ENCODE data around the gene TSPAN32. TPM values are rescaled to one million over a fixed set of nuclear protein-coding genes. Genes with fewer than 3 reads are reported as not detected.

Gene TSPAN32
- total RNA-seq (ENCODE audit: unreplicated experiment): 0.23 TPM
- long read RNA-seq, partial matches to known transcripts: 0 of 1 reads
- long read RNA-seq, other reads (novel, unspliced or antisense): 1 of 1 reads

GRCh38 chr11:2301631-2302305, at the start of gene TSPAN32, which contains the start of gene C11orf21:
TSS of gene TSPAN32 (plus strand) at chr11:2302013. CDS start at chr11:2302150, 137 bp downstream.
TSS of gene C11orf21 (minus strand) at chr11:2301918. CDS start at chr11:2301808, 110 bp downstream.
- Mint-ChIP-seq H3K4me3 (ENCODE audit: unreplicated experiment) (no peak within 1 kb of the TSS), H3K36me3 (ENCODE audit: low read depth, unreplicated experiment) (no peaks in the 10 kb centered on the region), H3K4me1 (ENCODE audit: unreplicated experiment) (peaks cover 9% of the 10 kb centered on the region), H3K9me3 (ENCODE audit: unreplicated experiment) (no peaks in the 10 kb centered on the region), H3K27me3 (ENCODE audit: unreplicated experiment) (peaks cover 6% of the 10 kb centered on the region), H3K27ac (ENCODE audit: unreplicated experiment) (no peak within 1 kb of the TSS)
- no peak for DNase-seq (ENCODE audit: low spot score)
- TF ChIP-seq CTCF (IDR thresholded peaks at IDR 0.05; ENCODE audit: unreplicated experiment): no peak

GRCh38 chr11:2252018-2252417, 49.8 kb upstream of the TSPAN32 start:
- no peaks in the 10 kb centered on the region for H3K36me3 Mint-ChIP-seq (ENCODE audit: low read depth, unreplicated experiment)
- H3K27me3 Mint-ChIP-seq (ENCODE audit: unreplicated experiment): peaks cover 7% of the 10 kb centered on the region
- no peaks in the 10 kb centered on the region for H3K9me3 Mint-ChIP-seq (ENCODE audit: unreplicated experiment)
- no peak for DNase-seq (ENCODE audit: low spot score)
- no peaks in the 10 kb centered on the region for H3K4me1 Mint-ChIP-seq (ENCODE audit: unreplicated experiment)
- H3K27ac Mint-ChIP-seq (ENCODE audit: unreplicated experiment): no peak overlapping the region
- no peak overlapping the region for H3K4me3 Mint-ChIP-seq (ENCODE audit: unreplicated experiment)
- no peak for TF ChIP-seq CTCF (IDR thresholded peaks at IDR 0.05; ENCODE audit: unreplicated experiment)

GRCh38 chr11:2256293-2256913, 45.4 kb upstream of the TSPAN32 start:
- H3K36me3 Mint-ChIP-seq (ENCODE audit: low read depth, unreplicated experiment): no peaks in the 10 kb centered on the region
- peak overlapping the region; percentile 32 for H3K27ac Mint-ChIP-seq (ENCODE audit: unreplicated experiment)
- no peak overlapping the region for H3K4me3 Mint-ChIP-seq (ENCODE audit: unreplicated experiment)
- H3K9me3 Mint-ChIP-seq (ENCODE audit: unreplicated experiment): no peaks in the 10 kb centered on the region
- DNase-seq (ENCODE audit: low spot score): no peak
- H3K27me3 Mint-ChIP-seq (ENCODE audit: unreplicated experiment): peaks cover 8% of the 10 kb centered on the region
- no peak for TF ChIP-seq CTCF (IDR thresholded peaks at IDR 0.05; ENCODE audit: unreplicated experiment)
- no peaks in the 10 kb centered on the region for H3K4me1 Mint-ChIP-seq (ENCODE audit: unreplicated experiment)

GRCh38 chr11:2256951-2257700, 44.7 kb upstream of the TSPAN32 start:
- no peak overlapping the region for H3K4me3 Mint-ChIP-seq (ENCODE audit: unreplicated experiment)
- TF ChIP-seq CTCF (IDR thresholded peaks at IDR 0.05; ENCODE audit: unreplicated experiment): no peak
- H3K9me3 Mint-ChIP-seq (ENCODE audit: unreplicated experiment): no peaks in the 10 kb centered on the region
- H3K4me1 Mint-ChIP-seq (ENCODE audit: unreplicated experiment): no peaks in the 10 kb centered on the region
- no peaks in the 10 kb centered on the region for H3K36me3 Mint-ChIP-seq (ENCODE audit: low read depth, unreplicated experiment)
- H3K27me3 Mint-ChIP-seq (ENCODE audit: unreplicated experiment): peaks cover 10% of the 10 kb centered on the region
- H3K27ac Mint-ChIP-seq (ENCODE audit: unreplicated experiment): no peak overlapping the region
- no peak for DNase-seq (ENCODE audit: low spot score)

Measured in endothelial cell (in vitro differentiated cells).